ENCODE results near the gene CCDC185. TPM values are rescaled to one million over a fixed set of nuclear protein-coding genes. Genes with fewer than 3 reads are reported as not detected.

The CCDC185 gene
- total RNA-seq, 1 experiment from 2014 or later: not detected

- no peak for DNase-seq (ENCODE audit: extremely low read depth, low read depth)
These were observed 33.7 kb downstream of the CCDC185 start for GRCh38 chr1:223426936-223427335.

- no peak for DNase-seq (ENCODE audit: extremely low read depth, low read depth)
These were observed 36.1 kb downstream of the CCDC185 start for GRCh38 chr1:223429313-223429731.

GRCh38 chr1:223429821-223430220, 36.6 kb downstream of the CCDC185 start:
- DNase-seq (ENCODE audit: extremely low read depth, low read depth): no peak

- DNase-seq (ENCODE audit: extremely low read depth, low read depth): no peak
These were observed 37.0 kb downstream of the CCDC185 start for GRCh38 chr1:223430236-223430635.

GRCh38 chr1:223437151-223437550, 43.9 kb downstream of the CCDC185 start:
- DNase-seq (ENCODE audit: extremely low read depth, low read depth): no peak

- no peak for DNase-seq (ENCODE audit: extremely low read depth, low read depth)
These were observed 50.2 kb downstream of the CCDC185 start for GRCh38 chr1:223443397-223443796.

- no peak for DNase-seq (ENCODE audit: extremely low read depth, low read depth)
These were observed 51.2 kb downstream of the CCDC185 start for GRCh38 chr1:223444411-223444810.

Small RNAs within 50 kb of the gene (small RNA-seq; reads per million reads assigned to genes)
- gene RNU4-57P: 0 reads per million in 2 experiments

Other genes with a start within 250 kb of the CCDC185 start
- gene SUSD4, start 29.2 kb upstream of the CCDC185 start, total RNA-seq (2014; rRNA removed; shearing (Covaris generic)): not detected in 2 replicates

Data from NCI-H460 (cell line).